ENCODE results near the gene TERT. TPM values are rescaled to one million over a fixed set of nuclear protein-coding genes. Genes with fewer than 3 reads are reported as not detected.
"Not testable (repeated sequence)": the region's sequence is repeated elsewhere in the genome, so short reads cannot be mapped to it uniquely, and the experiment has no call there.

Gene TERT
- total RNA-seq, 1 donor from 2014 or later = not detected

DNA sequence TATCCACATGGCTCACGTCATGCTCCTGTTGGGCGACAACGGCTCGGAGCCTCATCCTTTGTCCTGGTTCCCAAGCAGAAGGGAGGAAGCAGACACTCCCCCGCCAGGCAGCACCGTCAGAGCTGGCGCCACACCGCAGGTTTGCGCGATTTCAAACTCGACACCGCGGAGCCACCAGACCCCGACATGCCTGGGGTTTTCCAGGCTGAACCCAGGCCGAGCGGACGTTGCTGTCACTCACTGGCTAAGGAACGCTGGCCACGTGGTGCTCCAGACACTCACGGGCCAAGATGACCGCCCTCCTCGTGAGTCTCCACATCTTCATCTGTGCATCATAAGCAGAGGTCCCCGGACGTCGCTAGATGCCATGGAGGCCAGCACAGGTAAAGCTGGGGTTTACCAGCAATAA, 9.0 kb downstream of the TERT start:
- peak; percentile 86 for DNase-seq (ENCODE audit: low spot score)
- Mint-ChIP-seq H3K9me3 (ENCODE audit: low read depth) (peaks cover 14% of the 10 kb centered on the region), H3K4me3 (ENCODE audit: unreplicated experiment) (no peak overlapping the region), H3K4me1 (ENCODE audit: low read depth) (no peaks in the 10 kb centered on the region), H3K36me3 (ENCODE audit: low read depth) (peaks cover 5% of the 10 kb centered on the region), H3K27me3 (ENCODE audit: low read depth) (peaks cover 8% of the 10 kb centered on the region), H3K27ac (ENCODE audit: unreplicated experiment) (no peak overlapping the region)
- TF ChIP-seq, protein P1, sequence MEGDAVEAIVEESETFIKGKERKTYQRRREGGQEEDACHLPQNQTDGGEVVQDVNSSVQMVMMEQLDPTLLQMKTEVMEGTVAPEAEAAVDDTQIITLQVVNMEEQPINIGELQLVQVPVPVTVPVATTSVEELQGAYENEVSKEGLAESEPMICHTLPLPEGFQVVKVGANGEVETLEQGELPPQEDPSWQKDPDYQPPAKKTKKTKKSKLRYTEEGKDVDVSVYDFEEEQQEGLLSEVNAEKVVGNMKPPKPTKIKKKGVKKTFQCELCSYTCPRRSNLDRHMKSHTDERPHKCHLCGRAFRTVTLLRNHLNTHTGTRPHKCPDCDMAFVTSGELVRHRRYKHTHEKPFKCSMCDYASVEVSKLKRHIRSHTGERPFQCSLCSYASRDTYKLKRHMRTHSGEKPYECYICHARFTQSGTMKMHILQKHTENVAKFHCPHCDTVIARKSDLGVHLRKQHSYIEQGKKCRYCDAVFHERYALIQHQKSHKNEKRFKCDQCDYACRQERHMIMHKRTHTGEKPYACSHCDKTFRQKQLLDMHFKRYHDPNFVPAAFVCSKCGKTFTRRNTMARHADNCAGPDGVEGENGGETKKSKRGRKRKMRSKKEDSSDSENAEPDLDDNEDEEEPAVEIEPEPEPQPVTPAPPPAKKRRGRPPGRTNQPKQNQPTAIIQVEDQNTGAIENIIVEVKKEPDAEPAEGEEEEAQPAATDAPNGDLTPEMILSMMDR (IDR thresholded peaks at IDR 0.05) = no peak

DNA sequence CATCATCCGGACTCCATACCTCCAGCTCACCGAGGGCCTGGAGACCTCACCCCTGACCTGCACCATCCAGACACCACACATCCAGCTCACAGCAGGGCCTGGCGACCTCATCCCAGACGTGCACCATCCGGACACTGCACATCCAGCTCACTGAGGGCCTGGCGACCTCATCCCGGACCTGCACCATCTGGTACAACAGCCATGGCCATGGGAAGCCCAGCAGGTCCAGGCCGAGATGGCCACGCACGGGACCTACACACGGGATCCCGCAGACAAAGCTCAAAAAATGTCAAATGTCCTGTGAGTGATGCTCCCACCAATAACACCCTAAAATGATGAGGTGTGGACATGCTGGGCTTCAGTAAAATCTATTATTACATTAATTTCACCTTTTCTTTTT, 9.7 kb downstream of the TERT start:
- peak; percentile 79 for DNase-seq (ENCODE audit: low spot score)
- Mint-ChIP-seq H3K27me3 (ENCODE audit: low read depth) (peaks cover 8% of the 10 kb centered on the region), H3K9me3 (ENCODE audit: low read depth) (peaks cover 14% of the 10 kb centered on the region), H3K27ac (ENCODE audit: unreplicated experiment) (no peak overlapping the region), H3K4me1 (ENCODE audit: low read depth) (no peaks in the 10 kb centered on the region), H3K36me3 (ENCODE audit: low read depth) (peaks cover 5% of the 10 kb centered on the region), H3K4me3 (ENCODE audit: unreplicated experiment) (no peak overlapping the region)
- TF ChIP-seq, protein P1 (IDR thresholded peaks at IDR 0.05) = no peak

DNA sequence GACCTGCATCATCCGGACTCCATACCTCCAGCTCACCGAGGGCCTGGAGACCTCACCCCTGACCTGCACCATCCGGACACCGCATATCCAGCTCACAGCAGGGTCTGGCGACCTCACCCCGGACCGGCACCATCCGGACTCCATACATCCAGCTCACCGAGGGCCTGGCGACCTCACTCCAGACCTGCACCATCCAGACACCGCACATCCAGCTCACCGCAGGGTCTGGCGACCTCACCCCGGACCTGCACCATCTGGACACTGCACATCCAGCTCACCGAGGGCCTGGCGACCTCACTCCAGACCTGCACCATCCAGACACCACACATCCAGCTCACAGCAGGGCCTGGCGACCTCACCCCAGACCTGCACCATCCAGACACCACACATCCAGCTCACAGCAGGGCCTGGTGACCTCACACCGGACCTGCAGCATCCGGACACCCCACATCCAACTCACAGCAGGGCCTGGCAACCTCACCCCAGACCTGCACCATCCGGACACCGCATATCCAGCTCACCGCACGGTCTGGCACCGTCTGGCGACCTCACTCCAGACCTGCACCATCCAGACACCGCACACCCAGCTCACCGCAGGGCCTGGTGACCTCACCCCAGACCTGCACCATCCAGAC, 10.4 kb downstream of the TERT start:
- H3K27me3 Mint-ChIP-seq (ENCODE audit: low read depth); H3K4me1 Mint-ChIP-seq (ENCODE audit: low read depth); H3K27ac Mint-ChIP-seq (ENCODE audit: unreplicated experiment); H3K36me3 Mint-ChIP-seq (ENCODE audit: low read depth); H3K4me3 Mint-ChIP-seq (ENCODE audit: unreplicated experiment): not testable (repeated sequence)
- H3K9me3 Mint-ChIP-seq (ENCODE audit: low read depth) = peaks cover 14% of the 10 kb centered on the region
- peak; percentile 68 for DNase-seq (ENCODE audit: low spot score)

DNA sequence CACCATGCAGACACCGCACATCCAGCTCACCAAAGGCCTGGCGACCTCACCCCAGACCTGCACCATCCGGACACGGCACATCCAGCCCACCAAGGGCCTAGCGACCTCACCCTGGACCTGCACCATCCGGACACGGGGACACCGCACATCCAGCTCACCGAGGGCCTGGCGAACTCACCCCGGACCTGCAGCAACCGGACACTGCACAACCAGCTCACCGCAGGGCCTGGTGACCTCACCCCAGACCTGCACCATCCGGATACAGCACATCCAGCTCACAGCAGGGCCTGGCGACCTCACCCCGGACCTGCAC, 11.2 kb downstream of the TERT start:
- H3K4me1 Mint-ChIP-seq (ENCODE audit: low read depth); H3K36me3 Mint-ChIP-seq (ENCODE audit: low read depth); H3K4me3 Mint-ChIP-seq (ENCODE audit: unreplicated experiment); H3K27me3 Mint-ChIP-seq (ENCODE audit: low read depth); H3K27ac Mint-ChIP-seq (ENCODE audit: unreplicated experiment): not testable (repeated sequence)
- H3K9me3 Mint-ChIP-seq (ENCODE audit: low read depth) = peaks cover 12% of the 10 kb centered on the region
- peak; percentile 81 for DNase-seq (ENCODE audit: low spot score)

DNA sequence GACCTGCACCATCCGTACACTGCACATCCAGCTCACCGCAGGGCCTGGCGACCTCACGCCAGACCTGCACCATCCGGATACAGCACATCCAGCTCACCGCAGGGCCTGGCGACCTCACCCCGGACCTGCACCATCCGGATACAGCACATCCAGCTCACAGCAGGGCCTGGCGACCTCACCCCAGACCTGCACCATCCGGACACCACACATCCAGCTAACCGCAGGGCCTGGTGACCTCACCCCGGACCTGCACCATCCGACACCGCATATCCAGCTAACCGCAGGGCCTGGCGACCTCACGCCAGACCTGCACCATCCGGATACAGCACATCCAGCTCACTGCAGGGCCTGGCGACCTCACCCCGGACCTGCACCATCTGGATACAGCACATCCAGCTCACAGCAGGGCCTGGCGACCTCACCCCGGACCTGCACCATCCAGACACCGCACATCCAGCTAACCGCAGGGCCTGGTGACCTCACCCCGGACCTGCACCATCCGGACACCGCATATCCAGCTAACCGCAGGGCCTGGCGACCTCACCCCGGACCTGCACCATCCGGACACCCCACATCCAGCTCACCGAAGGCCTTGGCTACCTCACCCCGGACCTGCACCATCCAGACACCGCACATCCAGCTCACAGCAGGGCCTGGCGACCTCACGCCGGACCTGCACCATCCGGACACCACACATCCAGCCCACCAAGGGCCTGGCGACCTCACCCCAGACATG, 11.7 kb downstream of the TERT start:
- not testable (repeated sequence) for H3K27ac Mint-ChIP-seq (ENCODE audit: unreplicated experiment)
- DNase-seq (ENCODE audit: low spot score) = peak; percentile 75

DNA sequence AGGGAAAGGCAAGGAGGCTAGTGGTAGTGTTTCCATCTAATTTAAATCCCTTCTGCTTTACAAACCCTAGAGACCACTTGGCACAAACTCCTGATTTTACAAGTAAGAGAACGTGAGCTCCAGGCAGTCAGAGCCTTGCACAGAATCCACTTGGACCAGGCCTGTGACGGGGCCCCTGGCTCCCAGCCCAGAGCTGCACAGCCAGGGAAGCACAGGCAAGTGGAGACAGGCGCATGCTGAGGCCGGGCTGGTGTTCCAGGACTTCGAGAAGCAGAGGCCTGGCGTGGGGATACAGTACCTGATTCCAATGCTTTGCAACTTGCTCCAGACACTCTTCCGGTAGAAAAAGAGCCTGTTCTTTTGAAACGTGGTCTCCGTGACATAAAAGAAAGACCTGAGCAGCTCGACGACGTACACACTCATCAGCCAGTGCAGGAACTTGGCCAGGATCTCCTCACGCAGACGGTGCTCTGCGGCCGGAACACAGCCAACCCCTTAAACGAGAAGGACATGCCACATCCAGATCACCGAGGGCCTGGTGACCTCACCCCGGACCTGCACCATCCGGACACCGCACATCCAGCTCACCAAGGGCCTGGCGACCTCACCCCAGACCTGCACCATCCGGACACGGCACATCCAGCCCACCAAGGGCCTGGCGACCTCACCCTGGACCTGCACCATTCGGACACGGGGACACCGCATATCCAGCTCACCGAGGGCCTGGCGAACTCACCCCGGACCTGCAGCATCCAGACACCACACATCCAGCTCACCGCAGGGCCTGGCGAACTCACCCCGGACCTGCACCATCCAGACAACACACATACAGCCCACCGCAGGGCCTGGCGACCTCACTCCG, 12.5 kb downstream of the TERT start:
- Mint-ChIP-seq H3K9me3 (ENCODE audit: low read depth) (peaks cover under 1% of the 10 kb centered on the region), H3K27ac (ENCODE audit: unreplicated experiment) (no peak overlapping the region), H3K4me1 (ENCODE audit: low read depth) (no peaks in the 10 kb centered on the region), H3K27me3 (ENCODE audit: low read depth) (no peaks in the 10 kb centered on the region), H3K4me3 (ENCODE audit: unreplicated experiment) (no peak overlapping the region), H3K36me3 (ENCODE audit: low read depth) (no peaks in the 10 kb centered on the region)
- TF ChIP-seq, protein P1 (IDR thresholded peaks at IDR 0.05) = no peak
- DNase-seq (ENCODE audit: low spot score) = peak; percentile 66

More for the DNA sequence above, 11.7 kb downstream of the TERT start:
- H3K27me3 Mint-ChIP-seq (ENCODE audit: low read depth); H3K36me3 Mint-ChIP-seq (ENCODE audit: low read depth); H3K9me3 Mint-ChIP-seq (ENCODE audit: low read depth); H3K4me1 Mint-ChIP-seq (ENCODE audit: low read depth); H3K4me3 Mint-ChIP-seq (ENCODE audit: unreplicated experiment): not testable (repeated sequence)
